T-helper 2 cell (primary cell): ENCODE measurements around the gene SHLD1.

Experiments used
- DNase-seq, 5 experiments: peaks; one replicate each; pipeline versions ENCODE4 v3.0.0 to v3.0.0-alpha.2; 2012 to 2022

SHLD1 gene

GRCh38 chr20:5855939-5856338 lies 105.7 kb downstream of the SHLD1 start:
- DNase-seq: no peak

DNA sequence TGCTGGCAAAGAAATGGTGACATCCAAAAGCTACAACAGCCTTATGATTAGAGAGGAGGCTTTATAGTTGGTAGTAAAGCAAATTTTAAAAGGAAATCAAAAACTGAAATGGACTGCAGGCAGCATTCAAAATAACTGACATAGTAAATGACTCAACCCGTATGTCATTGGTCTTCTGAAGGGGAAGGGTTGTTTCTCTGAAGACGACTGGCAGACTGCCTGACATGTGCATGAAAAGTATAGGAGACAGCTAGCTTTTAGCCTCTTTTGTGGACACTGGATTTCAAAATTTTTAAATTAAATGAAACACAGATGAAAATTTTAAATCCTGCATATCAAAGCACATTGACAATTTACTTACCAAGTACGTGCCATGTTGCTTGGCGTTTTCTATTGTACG lies 109.4 kb downstream of the SHLD1 start:
- DNase-seq: no peak

DNA sequence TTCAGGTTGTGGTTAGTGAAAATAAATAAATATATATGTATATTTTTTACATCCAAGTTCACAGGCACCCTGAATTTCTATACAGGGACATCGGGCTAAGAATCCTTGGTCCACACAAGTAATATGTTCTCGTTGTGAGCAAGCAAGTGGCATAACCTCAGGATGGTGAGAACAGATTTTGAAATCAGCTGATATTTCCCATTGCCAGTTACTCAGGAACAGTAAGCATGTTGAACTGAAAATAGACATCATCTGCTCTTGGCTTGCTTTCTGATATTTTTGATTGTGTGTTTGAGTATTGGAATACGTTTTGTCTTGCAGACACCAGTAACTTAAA lies 112.5 kb downstream of the SHLD1 start:
- DNase-seq: no peak

GRCh38 chr20:5863040-5863833 lies 113.0 kb downstream of the SHLD1 start:
- no peak for DNase-seq

DNA sequence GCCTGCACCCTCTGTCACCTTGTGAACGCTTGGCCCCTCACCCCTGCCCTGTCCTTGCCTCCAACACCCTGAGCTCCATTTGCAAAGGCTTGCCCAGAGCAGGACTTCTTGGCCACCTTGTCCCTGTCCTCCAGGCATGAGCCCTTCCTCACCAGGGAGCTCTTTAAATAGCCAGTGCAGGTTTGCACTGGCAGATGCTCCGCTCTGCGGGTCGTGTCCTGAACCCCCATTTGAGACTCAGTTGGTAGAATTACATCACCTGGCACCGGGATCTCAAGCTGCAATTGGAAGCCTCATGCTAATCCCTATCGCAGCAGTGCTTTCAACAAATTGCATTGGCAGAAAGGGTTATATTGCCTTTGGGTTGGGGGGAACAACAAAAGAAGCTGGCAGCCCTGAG lies 114.2 kb downstream of the SHLD1 start:
- DNase-seq: no peak

DNA sequence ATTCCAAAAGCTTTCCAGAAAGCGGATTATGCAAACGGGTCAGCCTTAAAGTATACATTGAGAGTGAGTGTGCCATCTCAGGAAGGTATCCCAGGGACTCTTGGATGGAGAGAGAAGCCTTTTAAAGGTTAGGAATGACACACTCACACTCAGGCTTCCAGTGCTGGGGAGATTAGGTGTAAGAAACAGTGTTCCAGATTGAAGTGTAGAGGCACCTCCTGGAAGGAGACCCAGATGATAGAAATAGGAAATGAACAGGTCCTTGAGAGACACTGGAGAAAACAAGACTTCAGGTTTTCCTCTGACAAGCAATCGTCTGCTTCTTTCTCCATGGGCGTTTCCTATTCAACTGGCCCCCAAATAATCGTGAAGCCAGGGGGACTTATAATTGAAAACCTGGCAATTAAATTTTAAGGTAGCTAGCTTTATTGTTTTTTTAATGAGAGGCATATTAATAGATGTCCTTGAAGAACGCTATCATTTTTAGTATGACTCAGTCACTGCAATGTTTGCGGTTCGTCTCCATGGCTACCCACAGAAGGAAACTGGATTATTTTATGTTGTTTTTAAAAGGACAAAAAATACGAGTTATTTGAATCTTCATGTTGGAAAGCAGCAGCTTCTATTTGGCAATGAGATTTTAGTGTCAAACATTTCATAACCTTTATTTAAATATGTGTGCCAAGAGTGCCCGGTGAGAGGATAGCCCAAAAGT lies 114.8 kb downstream of the SHLD1 start:
- DNase-seq: peak in 2 of 5 experiments; percentile 26 to 62

DNA sequence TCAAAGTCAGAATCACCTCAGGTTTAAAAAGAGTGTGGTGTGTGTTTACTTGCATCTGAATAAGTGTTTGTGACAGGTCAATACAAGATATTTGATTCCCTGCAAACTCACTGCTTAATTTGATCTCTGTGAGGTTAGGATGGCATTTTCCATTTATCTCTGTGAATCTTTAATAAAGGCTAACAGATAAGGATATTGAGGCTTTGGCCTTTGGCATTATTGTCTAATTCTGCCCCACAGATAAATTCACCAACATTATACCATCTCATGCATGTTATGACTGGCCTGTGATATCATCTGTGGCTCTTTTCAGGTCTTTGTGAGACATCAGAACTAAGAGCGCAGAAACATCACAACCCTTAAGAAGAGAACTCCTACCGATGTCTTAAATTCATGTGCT lies 115.4 kb downstream of the SHLD1 start:
- peak in 1 of 5 experiments; percentile 10 for DNase-seq

DNA sequence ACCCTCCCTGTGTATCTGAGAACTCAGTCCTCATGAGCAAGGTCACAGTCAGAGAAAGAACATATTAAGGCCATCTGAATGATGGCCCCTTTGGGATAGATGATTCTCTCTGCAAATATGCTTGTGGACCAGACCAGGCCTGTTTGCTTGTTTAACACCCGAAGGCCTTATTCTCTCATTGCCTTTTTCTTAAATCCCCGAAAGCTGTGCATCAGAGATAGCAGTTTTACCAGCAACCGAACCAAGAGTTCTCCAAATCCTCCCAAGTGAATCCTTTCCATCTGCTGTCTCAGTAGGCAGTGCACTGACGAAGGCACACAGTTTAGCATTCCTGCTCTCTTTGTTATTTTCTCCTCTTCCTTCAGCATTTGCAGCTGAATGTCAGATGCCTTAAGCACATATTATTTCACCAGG lies 120.4 kb downstream of the SHLD1 start:
- no peak for DNase-seq

GRCh38 chr20:5871459-5872410 lies 121.5 kb downstream of the SHLD1 start:
- DNase-seq: no peak

- DNase-seq: no peak
Measured at GRCh38 chr20:5877128-5877527, 126.9 kb downstream of the SHLD1 start.

- DNase-seq: no peak
Measured at GRCh38 chr20:5880326-5880725, 130.1 kb downstream of the SHLD1 start.

- DNase-seq: no peak
Measured at GRCh38 chr20:5881703-5882102, 131.5 kb downstream of the SHLD1 start.

DNA sequence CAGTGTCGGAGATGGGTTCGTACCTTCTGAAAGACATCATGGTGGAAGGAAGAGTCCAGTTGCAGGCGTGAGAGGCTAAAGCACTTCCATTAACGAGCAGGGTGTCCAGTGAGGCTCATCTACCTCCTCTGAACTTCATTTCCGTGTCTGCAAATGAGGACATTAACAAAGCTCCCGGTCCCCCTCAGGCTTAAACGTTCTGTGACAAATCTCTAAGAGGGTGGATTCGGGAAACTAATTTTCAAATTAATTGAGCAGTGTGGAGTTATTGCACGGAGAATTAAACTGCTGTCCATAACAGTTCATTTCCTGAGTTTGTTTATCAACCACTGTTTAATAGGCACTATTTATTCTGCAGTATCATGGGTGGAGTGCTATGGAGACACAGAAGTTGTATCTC lies 132.0 kb downstream of the SHLD1 start:
- no peak for DNase-seq

- DNase-seq: no peak
Measured at GRCh38 chr20:5884465-5885335, 134.5 kb downstream of the SHLD1 start.

GRCh38 chr20:5885866-5886265 lies 135.7 kb downstream of the SHLD1 start:
- DNase-seq: no peak

DNA sequence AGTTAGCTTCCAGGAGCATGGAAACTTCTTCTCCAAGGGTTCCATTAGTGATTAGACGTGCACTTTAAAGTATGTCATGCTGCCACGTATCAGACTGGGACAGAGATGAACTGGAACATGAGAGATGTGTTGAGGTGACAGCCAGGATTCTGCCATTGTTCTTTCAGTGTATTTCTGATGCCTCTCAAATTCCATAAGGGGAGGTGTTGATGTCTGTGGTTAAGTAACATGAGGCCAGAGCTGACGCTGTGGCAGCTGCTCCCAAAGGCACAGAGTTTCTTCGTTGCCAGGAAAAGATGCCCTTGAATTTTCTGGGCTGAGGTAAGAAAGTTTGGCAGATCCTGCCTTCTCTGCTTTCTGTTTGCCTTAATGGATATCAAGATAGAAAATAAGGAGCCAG lies 136.6 kb downstream of the SHLD1 start:
- no peak for DNase-seq

DNA sequence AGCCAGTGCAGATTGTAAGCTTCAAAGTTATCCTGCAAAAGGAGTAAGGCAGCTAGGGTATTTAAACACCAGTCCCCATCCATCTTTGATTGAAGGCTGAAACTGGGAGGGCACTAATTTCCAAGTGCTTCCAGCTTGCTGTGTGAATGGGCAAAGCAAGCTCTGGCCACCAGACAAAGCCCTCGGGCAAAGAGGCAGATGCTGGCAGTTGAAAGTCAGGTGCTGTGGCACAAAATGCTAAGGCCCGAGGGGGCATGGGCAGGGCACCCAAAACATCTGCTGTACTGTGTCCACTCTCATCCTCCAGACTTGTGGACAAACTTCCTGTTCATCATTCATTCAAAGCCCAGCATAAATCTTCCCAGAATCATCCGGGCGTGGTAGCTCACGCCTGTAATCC lies 137.2 kb downstream of the SHLD1 start:
- no peak for DNase-seq

DNA sequence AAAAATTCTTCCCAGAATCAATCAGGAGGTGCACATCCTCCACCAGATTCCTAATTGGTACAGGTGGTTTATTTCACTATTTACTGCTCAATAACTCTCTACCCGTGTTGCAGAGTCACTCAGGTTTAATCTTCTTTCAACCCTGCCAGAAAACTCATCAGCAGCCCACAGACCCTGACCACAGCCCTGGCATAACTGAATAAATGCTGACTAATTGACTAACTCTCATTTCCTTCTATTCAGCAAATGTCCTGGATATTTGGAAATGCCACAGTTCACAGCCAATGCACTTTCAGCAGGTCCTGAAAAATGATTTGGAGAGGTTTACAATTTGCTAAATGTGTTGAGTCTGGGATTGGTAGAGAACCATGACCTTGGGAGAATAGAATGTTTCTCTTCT lies 137.8 kb downstream of the SHLD1 start:
- no peak for DNase-seq

DNA sequence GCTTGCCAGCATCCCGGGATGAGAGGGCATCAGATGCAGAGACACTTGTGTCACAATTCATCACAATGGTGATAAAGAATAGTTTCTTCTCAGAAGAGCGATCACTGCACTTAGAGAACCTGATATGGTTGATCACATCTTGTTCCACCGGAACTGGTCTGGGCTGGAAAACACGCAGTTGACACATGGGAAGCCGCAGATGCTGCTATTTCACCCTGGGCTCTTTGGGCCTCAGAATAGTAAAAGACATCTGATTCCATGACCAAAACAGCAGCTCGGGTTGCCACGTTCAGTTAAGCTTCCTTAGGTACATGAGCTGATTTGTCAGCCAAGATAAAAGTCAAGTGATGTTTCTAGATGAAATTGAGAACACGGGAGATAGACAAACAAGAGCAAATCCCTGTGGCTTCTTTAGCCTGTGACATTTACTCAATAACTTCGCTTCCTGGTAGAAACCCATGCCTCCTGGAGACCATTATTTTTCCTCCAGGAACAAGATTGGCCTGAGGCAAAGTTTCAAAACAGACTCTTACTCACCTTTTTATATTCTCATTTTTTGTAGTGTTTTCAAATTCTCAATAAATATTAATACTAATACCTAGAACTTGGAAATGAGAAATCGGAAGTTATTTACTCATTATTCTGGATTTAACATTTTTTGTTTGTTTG lies 140.7 kb downstream of the SHLD1 start:
- DNase-seq: no peak

DNA sequence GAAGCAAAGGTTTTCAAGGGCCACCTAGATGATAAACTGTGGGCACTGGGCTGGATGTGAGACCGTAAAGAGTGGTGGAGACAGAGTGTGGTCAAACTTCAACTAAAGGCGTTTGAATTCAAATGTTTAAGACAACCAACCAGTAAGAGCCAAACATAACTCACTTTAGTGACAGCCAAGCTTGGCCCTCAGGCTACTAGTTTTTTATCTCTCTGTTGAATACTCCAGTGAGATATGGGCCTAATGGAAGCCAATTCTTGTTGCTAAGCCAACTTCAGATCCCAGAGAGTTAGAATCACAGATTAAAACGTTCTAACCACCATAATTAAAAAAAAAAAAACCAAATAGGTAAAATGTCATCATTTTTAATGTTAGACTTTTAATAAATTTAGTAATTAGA lies 142.9 kb downstream of the SHLD1 start:
- DNase-seq: no peak

DNA sequence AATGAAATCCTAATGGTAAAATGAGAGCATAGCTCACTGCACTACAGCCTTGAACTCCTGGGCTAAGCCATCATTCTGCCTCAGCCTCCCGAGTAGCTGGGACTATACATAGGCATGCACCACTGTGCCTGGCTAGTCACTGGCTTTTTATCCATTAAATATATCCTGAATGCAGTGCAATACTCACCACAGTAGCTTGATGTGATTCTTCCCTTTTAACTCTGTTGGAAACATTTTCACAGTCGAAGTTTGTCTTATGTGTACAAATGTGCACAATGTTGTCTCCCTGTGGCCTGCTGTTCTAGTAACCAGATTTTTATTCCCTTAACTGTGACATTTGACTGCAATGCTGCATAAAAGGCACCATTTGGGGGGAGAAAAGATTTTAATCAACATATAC lies 143.4 kb downstream of the SHLD1 start:
- no peak for DNase-seq

DNA sequence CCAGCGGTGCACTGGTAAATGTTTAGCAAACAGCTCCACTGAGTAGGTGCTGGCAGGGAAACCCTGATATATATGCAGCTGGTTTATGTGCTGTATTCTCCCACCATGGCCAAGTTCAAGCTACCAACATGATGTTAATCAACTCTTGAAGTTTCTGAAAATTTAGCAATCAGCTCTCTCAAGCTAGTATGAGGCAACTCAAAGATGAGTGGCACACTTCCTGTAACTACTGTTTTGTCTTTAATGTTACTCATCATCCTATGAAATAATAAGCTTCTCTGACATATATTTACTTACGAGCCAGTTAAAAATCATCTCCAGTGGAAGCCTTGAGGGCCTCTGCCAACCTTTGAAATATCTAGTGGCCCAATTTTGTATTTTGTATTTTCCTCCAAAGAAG lies 145.4 kb downstream of the SHLD1 start:
- DNase-seq: no peak
